BLaER1 treated with 17β-estradiol and CSF1 and Interleukin-3, amounts not matched to agents 10 nM and 100 nM (cell line): ENCODE measurements around the gene SLC39A11.

Source experiments
- H3K27ac ChIP-seq, 11 experiments: shearing (Covaris generic); formaldehyde crosslinking; 2 replicates each; pipeline ENCODE4 v1.8.1; 2022
- H3K27me3 ChIP-seq, 11 experiments: shearing (Covaris generic); formaldehyde crosslinking; 2 replicates each; pipeline ENCODE4 v1.8.1; 2022
- H3K36me3 ChIP-seq, 11 experiments: shearing (Covaris generic); formaldehyde crosslinking; 2 replicates each; pipeline ENCODE4 v1.8.1; 2022
- H3K4me1 ChIP-seq, 10 experiments: shearing (Covaris generic); formaldehyde crosslinking; 2 replicates each; pipeline ENCODE4 v1.8.1; 2022
- H3K4me2 ChIP-seq, 11 experiments: shearing (Covaris generic); formaldehyde crosslinking; 2 replicates each; pipeline ENCODE4 v1.8.1; 2022
- H3K4me3 ChIP-seq, 10 experiments: shearing (Covaris generic); formaldehyde crosslinking; 2 replicates each; pipeline ENCODE4 v1.8.1; 2022
- H3K9ac ChIP-seq, 11 experiments: shearing (Covaris generic); formaldehyde crosslinking; 2 replicates each; pipeline ENCODE4 v1.8.1; 2022
- H3K9me3 ChIP-seq, 11 experiments: shearing (Covaris generic); formaldehyde crosslinking; replicated peaks in 1 of 11; 2 replicates each; pipeline ENCODE4 v1.8.1; 2022
- H4K20me1 ChIP-seq, 11 experiments: shearing (Covaris generic); formaldehyde crosslinking; 2 replicates each; pipeline ENCODE4 v1.8.1; 2022
- Cebpa-rat ChIP-seq, 11 experiments: shearing (Covaris generic); IDR thresholded peaks; 2 replicates each; pipeline ENCODE4 v1.8.1; 2022

Gene SLC39A11

GRCh38 chr17:72863526-72864211 lies 228.8 kb downstream of the SLC39A11 start:
- H3K4me2 ChIP-seq: no peak overlapping the region
- no peak overlapping the region for H3K4me3 ChIP-seq
- no peak overlapping the region for H3K27ac ChIP-seq
- H3K36me3 ChIP-seq: peaks cover 0 to 28% (median 14%) of the 10 kb centered on the region in 11 experiments; a peak in 15 of 22 replicates
- no peak overlapping the region for H3K9ac ChIP-seq
- H3K9me3 ChIP-seq: peaks cover 24 to 45% (median 35%) of the 10 kb centered on the region in 11 experiments
- TF ChIP-seq Cebpa-rat (IDR thresholded peaks at IDR 0.05): no peak
- no peaks in the 10 kb centered on the region for H4K20me1 ChIP-seq
- H3K27me3 ChIP-seq: no peaks in the 10 kb centered on the region
- H3K4me1 ChIP-seq: peaks cover 0 to 8% (median 5%) of the 10 kb centered on the region in 10 experiments; a peak in 9 of 20 replicates

GRCh38 chr17:72862276-72862999 lies 230.1 kb downstream of the SLC39A11 start:
- Histone ChIP-seq H3K27me3 (no peaks in the 10 kb centered on the region), H4K20me1 (no peaks in the 10 kb centered on the region), H3K4me3 (no peak overlapping the region), H3K27ac (no peak overlapping the region), H3K4me1 (peaks cover 0 to 8% (median 5%) of the 10 kb centered on the region in 10 experiments; a peak in 9 of 20 replicates), H3K9me3 (peaks cover 30 to 56% (median 43%) of the 10 kb centered on the region in 11 experiments), H3K9ac (no peak overlapping the region), H3K4me2 (no peak overlapping the region), H3K36me3 (peaks cover 0 to 28% (median 16%) of the 10 kb centered on the region in 11 experiments; a peak in 16 of 22 replicates)
- TF ChIP-seq Cebpa-rat (IDR thresholded peaks at IDR 0.05): no peak

DNA sequence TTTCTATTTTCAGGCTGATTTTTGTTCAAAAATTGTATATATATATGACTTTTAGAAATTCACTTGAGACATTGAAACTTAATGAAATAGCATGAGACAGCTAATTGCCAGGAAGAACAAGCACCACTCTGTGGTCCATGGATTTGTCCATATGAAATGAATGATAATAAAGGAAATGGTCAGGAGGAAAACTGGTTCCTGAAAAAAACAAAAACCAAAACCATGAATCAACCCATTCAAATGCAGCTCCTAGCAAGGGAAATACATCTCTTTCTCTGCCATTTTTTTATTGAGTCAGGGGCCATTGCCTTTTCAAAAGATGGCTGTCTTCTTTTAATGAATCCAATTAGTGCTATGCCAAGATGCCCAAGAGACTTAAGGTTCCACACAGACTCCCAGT lies 230.7 kb downstream of the SLC39A11 start:
- Histone ChIP-seq H4K20me1 (no peaks in the 10 kb centered on the region), H3K36me3 (peaks cover 0 to 23% (median 16%) of the 10 kb centered on the region in 11 experiments; a peak in 15 of 22 replicates), H3K4me2 (no peak overlapping the region), H3K9ac (no peak overlapping the region), H3K27ac (no peak overlapping the region), H3K4me1 (peaks cover 0 to 8% (median 5%) of the 10 kb centered on the region in 10 experiments; a peak in 9 of 20 replicates), H3K9me3 (peaks cover 28 to 56% (median 37%) of the 10 kb centered on the region in 11 experiments), H3K4me3 (no peak overlapping the region), H3K27me3 (no peaks in the 10 kb centered on the region)
- no peak for TF ChIP-seq Cebpa-rat (IDR thresholded peaks at IDR 0.05)

DNA sequence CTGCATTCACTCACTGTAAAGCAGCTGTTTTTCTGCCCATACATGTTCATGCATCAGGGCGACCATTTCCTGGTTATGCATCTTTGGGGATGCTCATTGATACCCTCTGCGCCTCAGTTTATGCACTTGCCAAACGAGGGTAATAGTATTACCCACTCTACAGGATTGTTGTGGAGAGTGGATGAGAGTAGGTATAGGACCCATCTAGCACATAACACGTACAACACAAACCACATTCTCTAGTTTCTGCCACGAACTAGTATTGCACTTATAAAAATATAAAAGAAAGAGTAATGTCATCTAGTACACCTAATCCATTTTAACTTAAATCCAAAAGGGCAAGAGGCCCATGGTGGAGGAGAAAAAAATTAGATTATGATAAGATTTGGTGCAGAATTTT lies 231.7 kb downstream of the SLC39A11 start:
- peak overlapping the region in 1 of 11 experiments; percentile 3; a peak in 1 of 22 replicates for H3K4me2 ChIP-seq
- peaks cover 0 to 8% (median 5%) of the 10 kb centered on the region in 10 experiments; a peak in 9 of 20 replicates for H3K4me1 ChIP-seq
- TF ChIP-seq Cebpa-rat (IDR thresholded peaks at IDR 0.05): no peak
- H3K9ac ChIP-seq: no peak overlapping the region
- no peaks in the 10 kb centered on the region for H3K27me3 ChIP-seq
- H3K36me3 ChIP-seq: peaks cover 0 to 20% (median 11%) of the 10 kb centered on the region in 11 experiments; a peak in 13 of 22 replicates
- no peaks in the 10 kb centered on the region for H4K20me1 ChIP-seq
- peaks cover 18 to 46% (median 27%) of the 10 kb centered on the region in 11 experiments for H3K9me3 ChIP-seq
- H3K4me3 ChIP-seq: no peak overlapping the region
- H3K27ac ChIP-seq: no peak overlapping the region

- H3K4me2 ChIP-seq: no peak overlapping the region
- no peaks in the 10 kb centered on the region for H3K27me3 ChIP-seq
- no peaks in the 10 kb centered on the region for H4K20me1 ChIP-seq
- no peak overlapping the region for H3K4me3 ChIP-seq
- H3K9ac ChIP-seq: no peak overlapping the region
- no peak for TF ChIP-seq Cebpa-rat (IDR thresholded peaks at IDR 0.05)
- H3K9me3 ChIP-seq: peaks cover 13 to 29% (median 18%) of the 10 kb centered on the region in 11 experiments
- H3K4me1 ChIP-seq: peaks cover 0 to 8% (median 5%) of the 10 kb centered on the region in 10 experiments; a peak in 9 of 20 replicates
- peaks cover 0 to 15% (median 10%) of the 10 kb centered on the region in 11 experiments; a peak in 10 of 22 replicates for H3K36me3 ChIP-seq
- no peak overlapping the region for H3K27ac ChIP-seq
Observed at GRCh38 chr17:72858826-72859495, 233.5 kb downstream of the SLC39A11 start.

GRCh38 chr17:72853440-72854415 lies 238.8 kb downstream of the SLC39A11 start:
- peaks cover under 1 to 27% (median 4%) of the 10 kb centered on the region in 11 experiments; a peak in 13 of 22 replicates for H3K36me3 ChIP-seq
- no peak overlapping the region for H3K27ac ChIP-seq
- no peaks in the 10 kb centered on the region for H4K20me1 ChIP-seq
- no peaks in the 10 kb centered on the region; a peak in 1 of 20 replicates for H3K4me1 ChIP-seq
- no peak overlapping the region for H3K9ac ChIP-seq
- no peak overlapping the region for H3K4me3 ChIP-seq
- peaks cover 3 to 19% (median 8%) of the 10 kb centered on the region in 11 experiments for H3K9me3 ChIP-seq
- H3K4me2 ChIP-seq: no peak overlapping the region
- no peak for TF ChIP-seq Cebpa-rat (IDR thresholded peaks at IDR 0.05)
- no peaks in the 10 kb centered on the region for H3K27me3 ChIP-seq

DNA sequence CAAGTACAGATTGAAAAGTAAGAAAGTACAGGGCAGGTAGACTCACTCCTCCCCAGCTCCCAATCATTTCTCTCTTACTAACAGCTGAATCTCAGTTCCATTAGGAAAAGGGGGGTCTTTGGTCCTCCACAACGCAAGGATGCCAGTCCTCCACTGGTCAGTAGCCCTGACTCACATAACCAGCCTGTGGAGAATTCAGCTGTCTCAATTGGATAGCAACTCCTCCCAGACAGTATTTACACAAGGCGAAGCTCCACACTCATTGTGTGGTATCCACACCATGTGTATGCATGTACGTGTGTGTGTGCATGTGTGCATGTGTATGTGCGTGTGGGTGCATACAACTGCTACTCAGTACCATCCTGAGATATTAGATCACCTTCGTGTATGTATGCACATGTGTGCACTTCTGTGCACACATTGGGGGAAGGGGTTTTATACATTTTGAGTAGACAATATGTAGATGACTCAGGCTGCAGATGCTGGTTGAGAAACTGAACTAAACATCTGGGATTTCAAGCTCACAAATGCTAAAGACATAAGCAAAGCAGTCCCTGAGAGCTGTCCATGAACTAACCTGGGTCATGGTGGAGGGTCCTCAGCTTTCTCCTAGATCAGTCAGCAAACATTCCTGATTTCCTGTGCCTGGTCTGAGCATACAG lies 240.1 kb downstream of the SLC39A11 start:
- no peak overlapping the region for H3K4me2 ChIP-seq
- no peaks in the 10 kb centered on the region for H4K20me1 ChIP-seq
- no peaks in the 10 kb centered on the region for H3K27me3 ChIP-seq
- no peaks in the 10 kb centered on the region; a peak in 1 of 20 replicates for H3K4me1 ChIP-seq
- no peak overlapping the region for H3K4me3 ChIP-seq
- no peak for TF ChIP-seq Cebpa-rat (IDR thresholded peaks at IDR 0.05)
- H3K9me3 ChIP-seq: 0 out of 22 replicates have a peak, but pooled peaks cover 0 to 6% (median 0%) of the 10 kb centered on the region in 11 experiments
- peaks cover 0 to 34% (median 6%) of the 10 kb centered on the region in 11 experiments; a peak in 10 of 22 replicates for H3K36me3 ChIP-seq
- H3K27ac ChIP-seq: no peak overlapping the region
- H3K9ac ChIP-seq: no peak overlapping the region
